HEK293T (cell line): Measurements from ENCODE around the gene SLC43A3.
"Not testable (repeated sequence)": the region's sequence is repeated elsewhere in the genome, so short reads cannot be mapped to it uniquely, and the experiment has no call there.

Experiments used
- CTCF ChIA-PET: fragments of 350-600 bp; formaldehyde crosslinking; extraction: SDS; loops from one replicate; lab custom pipeline; 2021; ENCODE audit warnings: antibody characterized with exemption, inconsistent platforms; lab: Yijun Ruan, JAX
- POLR2A ChIA-PET: fragments of 350-600 bp; formaldehyde crosslinking; extraction: SDS; loops from one replicate; lab custom pipeline; 2020; ENCODE audit warnings: antibody characterized with exemption, inconsistent platforms; lab: Yijun Ruan, JAX
- DNase-seq: peaks from one replicate; pipeline ENCODE4 v3.0.0; 2012; ENCODE audit warnings: mixed read lengths; ENCODE audit errors: extremely low spot score
- ARNT ChIP-seq: fragments of 450-650 bp; IDR thresholded peaks from 2 replicates; pipeline ENCODE4 v1.6.1; 2017; ENCODE audit warnings: mild to moderate bottlenecking
- BHLHE40 ChIP-seq: fragments of 450-650 bp; IDR thresholded peaks from 2 replicates; pipeline ENCODE4 v1.6.1; 2016; ENCODE audit warnings: mild to moderate bottlenecking, moderate library complexity, borderline replicate concordance
- CTBP1 ChIP-seq: fragments of 450-650 bp; IDR thresholded peaks from 2 replicates; pipeline ENCODE4 v1.6.1; 2016; ENCODE audit warnings: borderline replicate concordance
- ELF4 ChIP-seq: fragments of 450-650 bp; IDR thresholded peaks from 2 replicates; pipeline ENCODE4 v1.6.1; 2017; ENCODE audit warnings: antibody characterized with exemption
- FOXA1 ChIP-seq: fragments of 450-650 bp; IDR thresholded peaks from 2 replicates; pipeline ENCODE4 v1.6.1; 2016; ENCODE audit warnings: mild to moderate bottlenecking
- FOXK2 ChIP-seq: fragments of 450-650 bp; IDR thresholded peaks from 2 replicates; pipeline ENCODE4 v1.6.1; 2016; ENCODE audit warnings: mild to moderate bottlenecking
- FOXM1 ChIP-seq: fragments of 450-650 bp; IDR thresholded peaks from 2 replicates; pipeline ENCODE4 v1.6.1; 2017; ENCODE audit warnings: mild to moderate bottlenecking, borderline replicate concordance
- HDGF ChIP-seq: fragments of 450-650 bp; IDR thresholded peaks from 2 replicates; pipeline ENCODE4 v1.6.1; 2017; ENCODE audit warnings: antibody characterized with exemption, borderline replicate concordance
- L3MBTL2 ChIP-seq: fragments of 450-650 bp; conservative IDR thresholded peaks from 2 replicates; pipeline ENCODE4 v1.6.1; 2016; ENCODE audit warnings: mild to moderate bottlenecking
- LEF1 ChIP-seq: fragments of 450-650 bp; IDR thresholded peaks from 2 replicates; pipeline ENCODE4 v1.6.1; 2017; ENCODE audit warnings: mild to moderate bottlenecking, borderline replicate concordance
- NFRKB ChIP-seq: fragments of 450-650 bp; IDR thresholded peaks from 2 replicates; pipeline ENCODE4 v1.6.1; 2016; ENCODE audit warnings: mild to moderate bottlenecking, moderate library complexity
- PKNOX1 ChIP-seq: fragments of 450-650 bp; IDR thresholded peaks from 2 replicates; pipeline ENCODE4 v1.6.1; 2016
- SP1 ChIP-seq: fragments of 450-650 bp; IDR thresholded peaks from 2 replicates; pipeline ENCODE4 v1.6.1; 2017
- SUZ12 ChIP-seq: fragments of 450-650 bp; IDR thresholded peaks from 2 replicates; pipeline ENCODE4 v1.6.1; 2016; ENCODE audit warnings: mild to moderate bottlenecking
- TARDBP ChIP-seq: fragments of 450-650 bp; IDR thresholded peaks from 2 replicates; pipeline ENCODE4 v1.6.1; 2016
- ZNF384 ChIP-seq: fragments of 450-650 bp; IDR thresholded peaks from 2 replicates; pipeline ENCODE4 v1.6.1; 2016

SLC43A3 gene

GRCh38 chr11:57407010-57407920 lies 19.7 kb downstream of the SLC43A3 start:
- no peak for TF ChIP-seq HDGF
- TF ChIP-seq L3MBTL2: no peak
- TF ChIP-seq CTBP1: no peak
- no peak for TF ChIP-seq BHLHE40
- TF ChIP-seq ARNT: no peak
- no peak for TF ChIP-seq ZNF384
- no peak for TF ChIP-seq PKNOX1
- no peak for TF ChIP-seq FOXM1
- no peak for TF ChIP-seq SUZ12
- no peak for TF ChIP-seq FOXK2
- TF ChIP-seq FOXA1: no peak
- no peak for TF ChIP-seq SP1
- no peak for TF ChIP-seq ELF4
- TF ChIP-seq LEF1: no peak
- no peak for TF ChIP-seq TARDBP
- no peak for TF ChIP-seq NFRKB
- POLR2A ChIA-PET: no interaction called here
- DNase-seq: no peak
- CTCF ChIA-PET: no interaction called here

GRCh38 chr11:57406337-57406904 lies 20.5 kb downstream of the SLC43A3 start:
- TF ChIP-seq LEF1 (no peak), SP1 (no peak), FOXA1 (no peak), L3MBTL2 (no peak), ARNT (no peak), SUZ12 (no peak), BHLHE40 (no peak), NFRKB (no peak), FOXK2 (no peak), FOXM1 (no peak), CTBP1 (no peak), ELF4 (no peak), HDGF (no peak), TARDBP (no peak), ZNF384 (no peak), PKNOX1 (no peak)
- POLR2A ChIA-PET: no interaction called here
- no peak for DNase-seq
- CTCF ChIA-PET: no interaction called here

DNA sequence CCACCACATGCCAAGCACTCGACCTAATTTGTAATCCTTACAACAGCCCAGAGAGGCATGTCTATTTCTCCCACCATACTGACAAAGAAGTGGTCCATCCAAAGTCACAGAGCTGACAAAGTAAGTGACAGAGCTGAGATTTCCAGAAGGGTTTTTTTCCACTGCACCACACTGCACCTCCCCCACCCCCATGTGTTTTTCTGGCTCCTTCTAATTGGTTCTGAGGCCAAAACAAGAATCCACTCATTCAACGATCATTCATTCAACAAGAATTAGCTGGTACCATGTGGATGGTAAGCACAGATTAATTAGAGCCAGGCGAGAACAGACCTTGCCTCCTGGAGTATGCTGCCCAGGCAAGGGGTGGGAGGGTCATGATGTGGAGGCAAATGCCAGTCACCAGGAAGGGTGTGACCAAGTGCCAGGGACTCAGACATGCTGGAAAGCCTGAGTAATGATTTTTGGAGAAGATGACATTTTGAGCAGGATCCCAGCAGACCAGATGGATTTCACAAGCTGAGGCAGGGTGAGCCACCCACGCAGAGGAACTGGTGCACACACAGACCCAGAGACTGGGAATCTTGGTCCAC lies 21.6 kb downstream of the SLC43A3 start:
- POLR2A ChIA-PET: no interaction called here
- no peak for DNase-seq
- no peak for TF ChIP-seq FOXA1
- no peak for TF ChIP-seq HDGF
- TF ChIP-seq NFRKB: no peak
- TF ChIP-seq L3MBTL2: no peak
- no peak for TF ChIP-seq PKNOX1
- TF ChIP-seq LEF1: no peak
- no peak for TF ChIP-seq SUZ12
- TF ChIP-seq ELF4: no peak
- no peak for TF ChIP-seq CTBP1
- TF ChIP-seq FOXK2: no peak
- no peak for TF ChIP-seq SP1
- TF ChIP-seq FOXM1: no peak
- CTCF ChIA-PET: no interaction called here

DNA sequence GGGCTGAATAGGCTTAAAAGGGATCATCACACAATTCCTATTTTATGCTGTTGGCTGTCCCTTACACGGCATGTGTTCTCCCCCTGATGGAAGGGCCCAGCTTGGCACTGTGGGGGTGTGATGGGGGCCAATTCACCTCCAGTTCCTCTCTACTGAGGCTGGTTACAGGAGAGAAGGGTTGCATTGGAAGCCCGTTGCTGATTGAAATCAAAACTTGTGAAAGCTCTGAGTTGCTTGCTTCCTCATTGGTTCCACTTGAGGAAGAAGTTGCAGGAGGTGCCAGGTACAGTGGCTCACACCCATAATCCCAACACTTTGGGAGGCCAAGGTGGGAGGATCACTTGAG lies 23.1 kb downstream of the SLC43A3 start:
- no peak for TF ChIP-seq SP1
- TF ChIP-seq SUZ12: no peak
- no peak for TF ChIP-seq HDGF
- TF ChIP-seq LEF1: no peak
- TF ChIP-seq CTBP1: no peak
- TF ChIP-seq BHLHE40: no peak
- TF ChIP-seq L3MBTL2: no peak
- TF ChIP-seq FOXK2: no peak
- TF ChIP-seq ARNT: no peak
- TF ChIP-seq TARDBP: no peak
- TF ChIP-seq FOXM1: no peak
- TF ChIP-seq ELF4: no peak
- TF ChIP-seq ZNF384: no peak
- no peak for TF ChIP-seq PKNOX1
- no peak for TF ChIP-seq NFRKB
- no peak for TF ChIP-seq FOXA1
- DNase-seq: no peak
- ChIA-PET CTCF (no interaction called here), POLR2A (no interaction called here)

GRCh38 chr11:57403003-57403801 lies 23.7 kb downstream of the SLC43A3 start:
- DNase-seq, POLR2A ChIA-PET, CTCF ChIA-PET: not testable (repeated sequence)
